ENCODE data around the gene B3GNT8.
"Not testable (repeated sequence)": the region's sequence is repeated elsewhere in the genome, so short reads cannot be mapped to it uniquely, and the experiment has no call there.

Gene B3GNT8

GRCh38 chr19:41420101-41420880, 6.9 kb downstream of the B3GNT8 start:
- FAIRE-seq (no peak), DNase-seq (ENCODE audit: extremely low spot score, insufficient read length, low read depth) (no peak)

- DNase-seq (ENCODE audit: extremely low spot score, insufficient read length, low read depth) (no peak), FAIRE-seq (no peak)
Measured at GRCh38 chr19:41416194-41416674, 10.9 kb downstream of the B3GNT8 start.

GRCh38 chr19:41415154-41415571, 12.0 kb downstream of the B3GNT8 start:
- FAIRE-seq (no peak), DNase-seq (ENCODE audit: extremely low spot score, insufficient read length, low read depth) (no peak)

- DNase-seq (ENCODE audit: extremely low spot score, insufficient read length, low read depth): no peak
- FAIRE-seq: no peak
Measured at GRCh38 chr19:41414461-41414860, 12.7 kb downstream of the B3GNT8 start.

- no peak for DNase-seq (ENCODE audit: extremely low spot score, insufficient read length, low read depth)
- no peak for FAIRE-seq
Measured at GRCh38 chr19:41413947-41414346, 13.2 kb downstream of the B3GNT8 start.

- no peak for FAIRE-seq
- DNase-seq (ENCODE audit: extremely low spot score, insufficient read length, low read depth): no peak
Measured at GRCh38 chr19:41412953-41413352, 14.2 kb downstream of the B3GNT8 start.

GRCh38 chr19:41411968-41412265, 15.3 kb downstream of the B3GNT8 start:
- DNase-seq (ENCODE audit: extremely low spot score, insufficient read length, low read depth) (no peak), FAIRE-seq (no peak)

- FAIRE-seq (no peak), DNase-seq (ENCODE audit: extremely low spot score, insufficient read length, low read depth) (no peak)
Measured at GRCh38 chr19:41411100-41411967, 15.8 kb downstream of the B3GNT8 start.

- no peak for FAIRE-seq
- no peak for DNase-seq (ENCODE audit: extremely low spot score, insufficient read length, low read depth)
Measured at GRCh38 chr19:41410336-41411054, 16.7 kb downstream of the B3GNT8 start.

- FAIRE-seq: peak; percentile 29
- DNase-seq (ENCODE audit: extremely low spot score, insufficient read length, low read depth): no peak
Measured at GRCh38 chr19:41409288-41409687, 17.9 kb downstream of the B3GNT8 start.

GRCh38 chr19:41408846-41409245, 18.3 kb downstream of the B3GNT8 start:
- not testable (repeated sequence) for DNase-seq (ENCODE audit: extremely low spot score, insufficient read length, low read depth); FAIRE-seq

- DNase-seq (ENCODE audit: extremely low spot score, insufficient read length, low read depth): no peak
- FAIRE-seq: no peak
Measured at GRCh38 chr19:41408256-41408655, 18.9 kb downstream of the B3GNT8 start.

- FAIRE-seq (no peak), DNase-seq (ENCODE audit: extremely low spot score, insufficient read length, low read depth) (no peak)
Measured at GRCh38 chr19:41407271-41407670, 19.9 kb downstream of the B3GNT8 start.

- FAIRE-seq: no peak
- no peak for DNase-seq (ENCODE audit: extremely low spot score, insufficient read length, low read depth)
Measured at GRCh38 chr19:41405776-41406175, 21.4 kb downstream of the B3GNT8 start.

- DNase-seq (ENCODE audit: extremely low spot score, insufficient read length, low read depth) (no peak), FAIRE-seq (no peak)
Measured at GRCh38 chr19:41403181-41403970, 23.8 kb downstream of the B3GNT8 start.

GRCh38 chr19:41402010-41402409, 25.2 kb downstream of the B3GNT8 start:
- DNase-seq (ENCODE audit: extremely low spot score, insufficient read length, low read depth): no peak

GRCh38 chr19:41401483-41401882, 25.7 kb downstream of the B3GNT8 start:
- DNase-seq (ENCODE audit: extremely low spot score, insufficient read length, low read depth): no peak
- no peak for FAIRE-seq

More at GRCh38 chr19:41402010-41402409, 25.2 kb downstream of the B3GNT8 start:
- no peak for FAIRE-seq

GRCh38 chr19:41399525-41399924, 27.6 kb downstream of the B3GNT8 start:
- FAIRE-seq (no peak), DNase-seq (ENCODE audit: extremely low spot score, insufficient read length, low read depth) (no peak)

GRCh38 chr19:41399091-41399490, 28.1 kb downstream of the B3GNT8 start:
- FAIRE-seq (no peak), DNase-seq (ENCODE audit: extremely low spot score, insufficient read length, low read depth) (no peak)

GRCh38 chr19:41398598-41398997, 28.6 kb downstream of the B3GNT8 start:
- DNase-seq (ENCODE audit: extremely low spot score, insufficient read length, low read depth): no peak
- no peak for FAIRE-seq
